NCI-H510A (cell line): ENCODE results near the gene TYR.
A peak's percentile ranks its signal among the peaks of the same experiment; 100 is the strongest.
"Not testable (repeated sequence)": the region's sequence is repeated elsewhere in the genome, so short reads cannot be mapped to it uniquely, and the experiment has no call there.

Experiments
- DNase-seq: peaks from one replicate; lab custom pipeline; 2025; lab: John Stamatoyannopoulos, UW

TYR gene

GRCh38 chr11:89177691-89178231 lies at the start of gene TYR:
Gene TYR, plus strand, starts transcription at chr11:89177875. Its CDS starts 79 bp downstream, at chr11:89177954.
- DNase-seq, result no peak

- DNase-seq, result no peak
Observed at GRCh38 chr11:89136606-89137005, 41.1 kb upstream of the TYR start.

GRCh38 chr11:89147229-89147628 lies 30.4 kb upstream of the TYR start:
- no peak for DNase-seq

GRCh38 chr11:89159974-89160373 lies 17.7 kb upstream of the TYR start:
- no peak for DNase-seq

GRCh38 chr11:89161949-89162348 lies 15.7 kb upstream of the TYR start:
- no peak for DNase-seq

GRCh38 chr11:89163686-89164085 lies 14.0 kb upstream of the TYR start:
- DNase-seq, result no peak

- no peak for DNase-seq
Observed at GRCh38 chr11:89168396-89168795, 9.3 kb upstream of the TYR start.

GRCh38 chr11:89175796-89176195 lies 1.9 kb upstream of the TYR start:
- DNase-seq, result no peak

GRCh38 chr11:89176938-89177337 lies 737 bp upstream of the TYR start:
- no peak for DNase-seq

- no peak for DNase-seq
Observed at GRCh38 chr11:89181111-89181510, 3.4 kb downstream of the TYR start.

- DNase-seq, result no peak
Observed at GRCh38 chr11:89182773-89183518, 5.3 kb downstream of the TYR start.

GRCh38 chr11:89184021-89184420 lies 6.3 kb downstream of the TYR start:
- DNase-seq, result no peak

- no peak for DNase-seq
Observed at GRCh38 chr11:89189776-89190175, 12.1 kb downstream of the TYR start.

- DNase-seq, result no peak
Observed at GRCh38 chr11:89201138-89201537, 23.5 kb downstream of the TYR start.

- DNase-seq, result no peak
Observed at GRCh38 chr11:89203814-89204213, 26.1 kb downstream of the TYR start.

- no peak for DNase-seq
Observed at GRCh38 chr11:89205378-89205777, 27.7 kb downstream of the TYR start.

- DNase-seq, result no peak
Observed at GRCh38 chr11:89220684-89221339, 43.1 kb downstream of the TYR start.

- no peak for DNase-seq
Observed at GRCh38 chr11:89235083-89235482, 57.4 kb downstream of the TYR start.

GRCh38 chr11:89235976-89236375 lies 58.3 kb downstream of the TYR start:
- DNase-seq, result no peak

- not testable (repeated sequence) for DNase-seq
Observed at GRCh38 chr11:89247007-89247406, 69.3 kb downstream of the TYR start.

GRCh38 chr11:89249196-89249595 lies 71.5 kb downstream of the TYR start:
- DNase-seq, result no peak

GRCh38 chr11:89261483-89261882 lies 83.8 kb downstream of the TYR start:
- DNase-seq, result not testable (repeated sequence)

GRCh38 chr11:89267660-89268302 lies 90.1 kb downstream of the TYR start:
- DNase-seq, result peak; percentile 36
